Thymus (tissue), 11 donors: ENCODE results near the gene ITIH1. TPM values are rescaled to one million over a fixed set of nuclear protein-coding genes. Genes with fewer than 3 reads are reported as not detected.

Experiments
- DNase-seq, 9 donors: peaks; one replicate each; pipeline ENCODE4 v3.0.0-alpha.2; 2013; ENCODE audit warnings: low spot score in 9 of 9, low read depth in 6 of 9, missing footprints in 1 of 9
- H3K27ac ChIP-seq, 2 donors: one replicate each; pipeline ENCODE4 v1.5.1; 2013; ENCODE audit warnings: control low read depth in 1 of 2, low read depth in 1 of 2, low read length in 1 of 2, mild to moderate bottlenecking in 1 of 2, moderate library complexity in 1 of 2
- H3K27me3 ChIP-seq, 2 donors: one replicate each; pipeline ENCODE4 v1.5.1; 2013; ENCODE audit warnings: low read length in 1 of 2; ENCODE audit not compliant: control insufficient read depth in 2 of 2, insufficient read depth in 1 of 2
- H3K36me3 ChIP-seq, 2 donors: one replicate each; pipeline ENCODE4 v1.5.1; 2013; ENCODE audit warnings: low read length in 1 of 2, mild to moderate bottlenecking in 1 of 2, moderate library complexity in 1 of 2; ENCODE audit not compliant: control insufficient read depth in 2 of 2, insufficient read depth in 2 of 2
- H3K4me1 ChIP-seq, 2 donors: one replicate each; pipeline ENCODE4 v1.5.1; 2013; ENCODE audit warnings: low read length in 2 of 2; ENCODE audit not compliant: control insufficient read depth in 2 of 2, insufficient read depth in 2 of 2
- H3K4me3 ChIP-seq, 2 donors: one replicate each; pipeline ENCODE4 v1.5.1; 2013; ENCODE audit warnings: low read length in 2 of 2, control low read depth in 1 of 2, mild to moderate bottlenecking in 1 of 2
- H3K9me3 ChIP-seq, 2 donors: one replicate each; pipeline ENCODE4 v1.5.1; 2013; ENCODE audit warnings: low read length in 1 of 2, mild to moderate bottlenecking in 1 of 2; ENCODE audit not compliant: control insufficient read depth in 2 of 2, insufficient read depth in 1 of 2
- WGBS: extraction: QIAGEN DNeasy Blood & Tissue Kit; methylation state at CpG from one replicate; pipeline ENCODE4 v1.1.7; 2013; 5-methylcytosine and 5-hydroxymethylcytosine counted together
- polyA plus RNA-seq: library from polyadenylated mRNA; stranded (reverse); fragments of 200-250 nt; gene quantifications from one replicate; pipeline ENCODE4 v1.2.3, GENCODE V29; 2013
- total RNA-seq: library from RNA; stranded (reverse); fragments of 120-200 nt; gene quantifications from one replicate; pipeline ENCODE4 v1.2.4, GENCODE V29; 2013
- donor health status: healthy.

ITIH1 gene
- total and polyA plus RNA-seq, 2 donors = 0.52 to 3.4 TPM

- DNase-seq = no peak
- Histone ChIP-seq H3K27ac (no peak overlapping the region), H3K27me3 (no peaks in the 10 kb centered on the region), H3K36me3 (peaks cover 16 to 42% of the 10 kb centered on the region in 2 donors), H3K4me1 (peaks cover 0 to 16% of the 10 kb centered on the region in 2 donors), H3K9me3 (no peaks in the 10 kb centered on the region), H3K4me3 (no peak overlapping the region)
- 97% methylated on average over 10 of the region's 10 CpGs for WGBS
These were observed 52.6 kb downstream of the ITIH1 start for GRCh38 chr3:52829906-52830463.

- Histone ChIP-seq H3K27ac (no peak within 1 kb of the TSS), H3K27me3 (no peaks in the 10 kb centered on the region), H3K36me3 (peaks cover 23 to 41% of the 10 kb centered on the region in 2 donors)
These were observed 53.3 kb downstream of the ITIH1 start, which contains the start of gene ITIH4 for GRCh38 chr3:52830535-52831258. Gene ITIH4, minus strand, starts transcription at chr3:52830672. Its CDS starts 30 bp downstream, at chr3:52830642.

GRCh38 chr3:52831500-52832301 lies 54.3 kb downstream of the ITIH1 start:
- Histone ChIP-seq H3K27ac (no peak overlapping the region), H3K4me3 (no peak overlapping the region), H3K27me3 (no peaks in the 10 kb centered on the region), H3K4me1 (peaks cover 0 to 33% of the 10 kb centered on the region in 2 donors), H3K9me3 (no peaks in the 10 kb centered on the region), H3K36me3 (peaks cover 28 to 39% of the 10 kb centered on the region in 2 donors)
- DNase-seq = no peak
- WGBS = 84% methylated on average over 21 of the region's 21 CpGs

More at GRCh38 chr3:52830535-52831258, 53.3 kb downstream of the ITIH1 start, which contains the start of gene ITIH4:
- peaks cover 0 to 23% of the 10 kb centered on the region in 2 donors for H3K4me1 ChIP-seq
- H3K9me3 ChIP-seq = no peaks in the 10 kb centered on the region
- WGBS = 94% methylated on average over 16 of the region's 16 CpGs
- no peak for DNase-seq
- no peak within 1 kb of the TSS for H3K4me3 ChIP-seq

- no peaks in the 10 kb centered on the region for H3K27me3 ChIP-seq
- no peaks in the 10 kb centered on the region for H3K9me3 ChIP-seq
- peaks cover 9 to 48% of the 10 kb centered on the region in 2 donors for H3K4me1 ChIP-seq
- peaks cover 34 to 48% of the 10 kb centered on the region in 2 donors for H3K36me3 ChIP-seq
- 97% methylated on average over 14 of the region's 14 CpGs for WGBS
- no peak for DNase-seq
- no peak overlapping the region for H3K27ac ChIP-seq
- H3K4me3 ChIP-seq = no peak overlapping the region
These were observed 55.8 kb downstream of the ITIH1 start for GRCh38 chr3:52833202-52833601.

- Histone ChIP-seq H3K9me3 (no peaks in the 10 kb centered on the region), H3K4me3 (no peak within 1 kb of the TSS), H3K27me3 (no peaks in the 10 kb centered on the region), H3K4me1 (peaks cover 15 to 65% of the 10 kb centered on the region in 2 donors), H3K36me3 (peaks cover 40 to 47% of the 10 kb centered on the region in 2 donors), H3K27ac (peak within 1 kb of the TSS in 1 of 2 donors; percentile 61)
- DNase-seq = no peak
- WGBS = 89% methylated on average over 11 of the region's 11 CpGs
These were observed 57.6 kb downstream of the ITIH1 start, which contains the start of gene MUSTN1 for GRCh38 chr3:52834871-52835501. Gene MUSTN1, minus strand, starts transcription at chr3:52835019. Its CDS starts 71 bp downstream, at chr3:52834948.

- H3K9me3 ChIP-seq = no peaks in the 10 kb centered on the region
- H3K27ac ChIP-seq = no peak overlapping the region
- peaks cover 46 to 50% of the 10 kb centered on the region in 2 donors for H3K36me3 ChIP-seq
- 96% methylated on average over 8 of the region's 8 CpGs for WGBS
- DNase-seq = no peak
- H3K27me3 ChIP-seq = no peaks in the 10 kb centered on the region
- peaks cover 15 to 75% of the 10 kb centered on the region in 2 donors for H3K4me1 ChIP-seq
- no peak overlapping the region for H3K4me3 ChIP-seq
These were observed 58.5 kb downstream of the ITIH1 start for GRCh38 chr3:52835766-52836470.

GRCh38 chr3:52836471-52836845 lies 59.1 kb downstream of the ITIH1 start:
- no peak for DNase-seq
- Histone ChIP-seq H3K27ac (no peak overlapping the region), H3K9me3 (peaks cover 0 to 2% of the 10 kb centered on the region in 2 donors), H3K36me3 (peaks cover 51 to 55% of the 10 kb centered on the region in 2 donors), H3K4me3 (no peak overlapping the region), H3K27me3 (no peaks in the 10 kb centered on the region), H3K4me1 (peaks cover 15 to 80% of the 10 kb centered on the region in 2 donors)
- 94% methylated on average over 5 of the region's 5 CpGs for WGBS

GRCh38 chr3:52836986-52837385 lies 59.6 kb downstream of the ITIH1 start:
- no peak for DNase-seq
- Histone ChIP-seq H3K4me3 (no peak overlapping the region), H3K9me3 (peaks cover 0 to 2% of the 10 kb centered on the region in 2 donors), H3K4me1 (peaks cover 16 to 85% of the 10 kb centered on the region in 2 donors), H3K27me3 (no peaks in the 10 kb centered on the region), H3K27ac (peak overlapping the region in 1 of 2 donors; percentile 59), H3K36me3 (peaks cover 56 to 58% of the 10 kb centered on the region in 2 donors)
- 84% methylated on average over 4 of the region's 4 CpGs for WGBS
